Muscle of leg (tissue), 11 donors: Measurements from ENCODE around the gene SHTN1. TPM values are rescaled to one million over a fixed set of nuclear protein-coding genes. Genes with fewer than 3 reads are reported as not detected.

Source experiments
- DNase-seq: peaks from one replicate; pipeline ENCODE4 v3.0.0; 2013
- H3K27ac ChIP-seq: one replicate; pipeline ENCODE4 v1.5.1; 2013; ENCODE audit warnings: mild to moderate bottlenecking, low read length, control low read depth
- H3K27me3 ChIP-seq: one replicate; pipeline ENCODE4 v1.6.1; 2013; ENCODE audit warnings: low read length; ENCODE audit not compliant: control insufficient read depth, insufficient read depth
- H3K36me3 ChIP-seq: one replicate; pipeline ENCODE4 v1.6.1; 2013; ENCODE audit warnings: low read length; ENCODE audit not compliant: control insufficient read depth, insufficient read depth
- H3K4me1 ChIP-seq: one replicate; pipeline ENCODE4 v1.6.1; 2013; ENCODE audit warnings: low read length; ENCODE audit not compliant: control insufficient read depth, insufficient read depth
- H3K4me3 ChIP-seq: one replicate; pipeline ENCODE4 v1.5.1; 2013; ENCODE audit warnings: low read length, control low read depth
- H3K9me3 ChIP-seq: replicated peaks from 2 replicates; pipeline ENCODE4 v1.6.1; 2013; ENCODE audit warnings: low read depth, low read length; ENCODE audit not compliant: control insufficient read depth
- WGBS: methylation state at CpG from one replicate; pipeline ENCODE4 v1.1.5; 2013; ENCODE audit warnings: missing lambda C conversion rate; ENCODE audit not compliant: insufficient coverage; 5-methylcytosine and 5-hydroxymethylcytosine counted together
- polyA plus RNA-seq, 8 donors: library from polyadenylated mRNA; unstranded; fragments of 120-200 nt; gene quantifications; one replicate each; pipeline versions ENCODE4 v1.2.1 to v1.2.3, GENCODE V29; 2013; ENCODE audit warnings: inconsistent platforms in 1 of 8, low replicate concordance in 1 of 8; ENCODE audit not compliant: insufficient read length in 8 of 8, insufficient read depth in 1 of 8
- total RNA-seq: library from RNA; stranded (reverse); fragments of 120-200 nt; gene quantifications from one replicate; pipeline ENCODE4 v1.2.4, GENCODE V29; 2013

The SHTN1 gene
- total and polyA plus RNA-seq, 9 donors, result 3.3 to 8.7 (median 5.2) TPM

DNA sequence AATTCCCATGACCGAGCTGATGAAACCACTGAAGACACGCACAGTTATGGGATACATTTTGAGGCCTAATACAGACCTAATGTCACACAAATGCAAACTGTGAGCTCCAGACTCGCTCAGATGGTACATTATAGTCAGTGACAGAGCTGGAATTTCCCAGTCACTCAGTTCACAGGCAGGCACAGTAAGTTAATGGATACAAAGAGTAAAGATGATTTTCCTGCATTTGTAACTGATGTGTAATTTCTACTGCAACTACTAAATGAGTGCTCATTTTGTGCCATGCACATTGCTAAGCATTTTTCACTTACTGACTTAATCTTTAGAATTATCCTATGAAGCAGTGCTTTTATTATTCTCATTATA, 99.2 kb downstream of the SHTN1 start:
- Histone ChIP-seq H3K27ac (no peak overlapping the region), H3K27me3 (no peaks in the 10 kb centered on the region), H3K4me1 (no peaks in the 10 kb centered on the region), H3K4me3 (no peak overlapping the region), H3K36me3 (no peaks in the 10 kb centered on the region), H3K9me3 (no peaks in the 10 kb centered on the region)
- WGBS, result 100% methylated on average over 2 of the region's 3 CpGs
- DNase-seq, result no peak

DNA sequence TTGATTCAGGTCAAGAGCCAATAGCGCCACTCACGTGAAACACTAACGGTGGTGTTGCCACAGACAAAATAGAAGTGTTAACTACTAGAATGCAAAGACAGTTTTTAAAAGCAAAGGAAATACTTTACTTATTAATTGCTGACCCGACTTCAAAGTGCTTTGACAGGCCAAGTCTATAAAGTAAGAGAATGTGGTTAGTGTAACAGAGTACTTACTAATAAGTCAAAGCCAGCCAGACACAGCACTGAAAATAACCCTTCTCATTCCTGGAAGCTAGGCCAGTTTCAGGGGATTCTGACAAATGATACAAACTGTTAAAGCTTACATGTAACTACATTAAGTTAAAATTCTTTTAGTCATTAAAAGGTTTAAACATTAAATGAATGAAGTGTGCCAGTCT, 105.4 kb downstream of the SHTN1 start:
- WGBS, result 92% methylated on average over 2 of the region's 4 CpGs

DNA sequence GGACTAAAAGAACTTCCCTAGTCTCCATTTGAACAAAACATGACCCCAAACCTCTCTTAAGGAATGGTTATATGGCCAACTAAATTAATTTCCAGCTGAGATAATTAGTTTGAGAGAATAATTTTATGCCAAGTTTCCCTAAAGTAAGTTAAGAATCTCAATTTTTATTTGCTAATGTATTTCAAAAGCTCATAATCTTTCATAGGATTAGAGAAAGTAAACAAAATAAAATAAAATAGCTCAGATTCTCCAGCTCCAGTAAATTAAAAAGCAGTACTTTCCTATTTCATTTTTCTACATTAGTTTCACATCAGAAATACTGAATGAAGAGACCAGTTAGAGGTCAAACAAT, 111.3 kb downstream of the SHTN1 start:
- H3K4me3 ChIP-seq, result no peak overlapping the region
- H3K36me3 ChIP-seq, result no peaks in the 10 kb centered on the region
- H3K27ac ChIP-seq, result no peak overlapping the region
- no peak for DNase-seq
- H3K27me3 ChIP-seq, result peaks cover 5% of the 10 kb centered on the region
- H3K4me1 ChIP-seq, result peaks cover 7% of the 10 kb centered on the region
- H3K9me3 ChIP-seq, result no peaks in the 10 kb centered on the region

More for the DNA sequence above, 105.4 kb downstream of the SHTN1 start:
- Histone ChIP-seq H3K4me1 (no peaks in the 10 kb centered on the region), H3K36me3 (no peaks in the 10 kb centered on the region), H3K27me3 (no peaks in the 10 kb centered on the region), H3K27ac (no peak overlapping the region), H3K9me3 (no peaks in the 10 kb centered on the region), H3K4me3 (no peak overlapping the region)
- no peak for DNase-seq

DNA sequence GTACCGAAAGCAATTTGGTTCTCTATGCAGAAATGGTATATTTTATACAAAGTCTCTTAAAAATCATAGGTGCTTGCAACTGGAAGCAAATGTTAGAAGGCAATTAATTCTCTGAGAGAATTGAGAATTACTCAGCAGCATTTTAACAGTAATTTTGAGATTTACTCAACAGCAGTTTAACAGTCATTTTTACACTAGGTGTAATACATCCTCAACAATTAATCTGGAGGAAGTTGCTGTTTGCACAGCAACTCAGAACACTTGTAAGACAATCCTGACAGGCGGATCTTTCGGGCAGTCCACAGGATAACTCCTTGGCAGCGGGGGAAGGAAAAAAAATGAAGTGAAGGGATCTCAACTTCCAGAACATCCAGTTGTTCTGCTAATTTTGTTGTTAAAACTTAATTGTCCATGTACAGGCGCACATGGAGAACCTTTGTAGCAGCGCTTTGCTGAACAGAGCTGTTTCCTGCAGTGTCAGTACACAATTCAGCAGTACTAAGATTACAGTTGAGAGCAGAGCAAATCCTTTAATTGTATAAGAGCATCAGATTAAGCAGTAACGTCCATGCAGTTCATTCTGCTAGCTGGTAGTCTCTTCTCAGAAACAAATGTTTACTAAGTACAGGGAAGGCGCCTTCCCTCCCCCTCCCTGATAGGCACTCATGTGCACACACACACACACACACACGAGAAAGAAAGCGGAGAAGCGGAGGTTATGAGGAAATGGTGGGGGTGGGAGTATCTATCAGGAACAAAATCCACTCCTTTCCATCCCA, 111.9 kb downstream of the SHTN1 start:
- no peaks in the 10 kb centered on the region for H3K36me3 ChIP-seq
- H3K27ac ChIP-seq, result no peak overlapping the region
- WGBS, result 70% methylated on average over 4 of the region's 11 CpGs
- H3K9me3 ChIP-seq, result no peaks in the 10 kb centered on the region
- peaks cover 5% of the 10 kb centered on the region for H3K27me3 ChIP-seq
- no peak for DNase-seq
- H3K4me1 ChIP-seq, result peaks cover 11% of the 10 kb centered on the region
- H3K4me3 ChIP-seq, result no peak overlapping the region

DNA sequence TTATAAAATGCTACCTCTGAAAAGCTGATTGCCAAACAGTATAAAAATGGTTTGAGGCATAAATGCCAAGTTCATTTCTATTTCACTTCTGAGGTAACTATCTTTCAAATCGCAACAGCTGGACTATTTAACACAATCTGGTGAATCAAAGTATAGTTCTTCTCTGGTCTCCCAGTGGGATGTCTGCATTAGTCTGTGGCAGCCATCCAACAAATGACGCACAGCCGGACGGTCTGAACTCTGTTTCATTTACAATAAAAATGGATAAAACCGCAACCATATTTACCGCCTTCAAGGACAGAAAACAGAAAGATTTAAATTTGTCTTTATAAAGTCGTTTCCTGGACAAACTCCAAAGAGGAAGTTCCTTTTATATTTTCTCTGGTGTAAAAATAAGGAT, 113.8 kb downstream of the SHTN1 start:
- DNase-seq, result peak; percentile 92
- Histone ChIP-seq H3K4me1 (peaks cover 18% of the 10 kb centered on the region), H3K27ac (no peak overlapping the region), H3K27me3 (peaks cover 5% of the 10 kb centered on the region), H3K9me3 (no peaks in the 10 kb centered on the region), H3K4me3 (no peak overlapping the region), H3K36me3 (no peaks in the 10 kb centered on the region)
- WGBS, result no CpG with 5 or more reads among the region's 7 CpGs

DNA sequence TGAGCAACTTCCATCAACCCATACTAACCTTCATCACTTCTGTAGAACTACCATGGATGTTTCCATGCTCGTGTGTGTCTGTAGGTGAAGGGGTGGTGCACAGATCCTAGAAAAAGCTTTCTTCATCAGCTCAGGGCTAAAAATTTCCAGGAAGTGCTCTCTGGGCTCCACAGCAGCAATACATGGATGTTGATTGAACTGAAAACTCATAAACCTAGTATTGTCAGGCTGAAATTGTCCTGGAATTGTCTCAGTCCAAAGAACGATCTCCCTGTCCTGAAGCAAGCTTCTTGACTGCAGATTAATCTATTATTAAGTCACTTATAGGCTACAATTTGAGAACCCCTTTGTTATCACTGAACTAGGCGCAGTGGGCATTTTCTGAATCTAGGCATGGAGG, 115.9 kb downstream of the SHTN1 start:
- WGBS, result 100% methylated on average over 1 of the region's 3 CpGs
- Histone ChIP-seq H3K36me3 (no peaks in the 10 kb centered on the region), H3K27me3 (peaks cover 5% of the 10 kb centered on the region), H3K4me1 (peaks cover 18% of the 10 kb centered on the region), H3K27ac (no peak overlapping the region), H3K4me3 (no peak overlapping the region), H3K9me3 (no peaks in the 10 kb centered on the region)
- no peak for DNase-seq

DNA sequence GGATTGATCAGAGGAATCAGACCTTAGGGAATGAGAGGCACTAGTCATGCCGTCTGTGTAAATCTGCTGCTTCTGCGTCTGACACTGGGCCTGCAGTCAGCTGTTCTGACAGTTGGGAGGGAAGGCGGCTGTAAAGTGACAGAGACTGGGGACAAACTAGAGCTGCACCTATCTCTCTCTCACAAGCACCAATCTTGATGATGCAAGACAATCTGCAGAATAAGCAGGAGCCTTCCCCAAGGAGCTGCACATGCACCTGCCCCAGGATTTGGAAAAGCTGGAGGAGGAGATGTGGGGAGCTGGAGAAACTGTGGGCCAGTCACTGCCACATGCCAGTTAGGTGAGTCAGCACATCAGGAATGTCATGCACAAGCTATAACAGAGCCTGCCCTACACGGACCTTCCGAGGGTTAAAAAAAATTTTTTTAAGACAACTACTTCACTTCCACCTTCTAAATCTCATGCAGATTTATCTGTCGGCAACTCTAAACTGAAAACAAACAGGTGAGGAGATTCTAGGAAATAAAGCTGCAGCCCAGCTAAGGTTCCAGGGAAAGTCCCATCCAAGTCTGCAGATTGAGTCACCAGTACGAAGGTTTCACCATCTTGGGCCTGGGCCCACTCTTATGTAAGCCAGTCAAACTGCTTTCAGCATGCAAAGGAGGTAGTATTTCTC, 116.5 kb downstream of the SHTN1 start:
- Histone ChIP-seq H3K4me1 (peaks cover 18% of the 10 kb centered on the region), H3K27me3 (peaks cover 5% of the 10 kb centered on the region), H3K4me3 (no peak overlapping the region), H3K9me3 (no peaks in the 10 kb centered on the region), H3K36me3 (no peaks in the 10 kb centered on the region), H3K27ac (no peak overlapping the region)
- WGBS, result 29% methylated on average over 1 of the region's 7 CpGs
- DNase-seq, result no peak

DNA sequence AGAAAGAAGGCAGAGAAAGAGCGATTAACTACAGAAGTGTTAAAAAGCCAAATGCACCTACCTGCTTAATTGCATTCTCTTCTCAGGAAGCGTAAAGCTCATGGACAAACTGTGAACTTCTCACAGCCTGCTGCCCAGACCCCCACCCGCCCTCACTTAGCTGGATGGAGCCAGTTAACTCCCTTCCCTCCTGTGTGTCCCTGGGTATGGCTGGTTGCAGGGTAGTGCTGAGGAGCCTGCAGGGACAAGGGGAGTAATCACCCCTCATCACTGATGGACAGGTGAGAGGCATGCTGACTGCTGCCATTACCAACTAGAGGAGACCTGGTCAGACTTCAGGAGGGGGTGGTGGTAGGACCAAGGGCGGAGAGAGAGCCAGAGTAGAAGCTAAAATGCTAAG, 118.2 kb downstream of the SHTN1 start:
- H3K4me1 ChIP-seq, result peaks cover 15% of the 10 kb centered on the region
- peaks cover 5% of the 10 kb centered on the region for H3K27me3 ChIP-seq
- WGBS, result no CpG with 5 or more reads among the region's 4 CpGs
- H3K9me3 ChIP-seq, result no peaks in the 10 kb centered on the region
- H3K36me3 ChIP-seq, result no peaks in the 10 kb centered on the region
- H3K27ac ChIP-seq, result no peak overlapping the region
- DNase-seq, result no peak
- no peak overlapping the region for H3K4me3 ChIP-seq

DNA sequence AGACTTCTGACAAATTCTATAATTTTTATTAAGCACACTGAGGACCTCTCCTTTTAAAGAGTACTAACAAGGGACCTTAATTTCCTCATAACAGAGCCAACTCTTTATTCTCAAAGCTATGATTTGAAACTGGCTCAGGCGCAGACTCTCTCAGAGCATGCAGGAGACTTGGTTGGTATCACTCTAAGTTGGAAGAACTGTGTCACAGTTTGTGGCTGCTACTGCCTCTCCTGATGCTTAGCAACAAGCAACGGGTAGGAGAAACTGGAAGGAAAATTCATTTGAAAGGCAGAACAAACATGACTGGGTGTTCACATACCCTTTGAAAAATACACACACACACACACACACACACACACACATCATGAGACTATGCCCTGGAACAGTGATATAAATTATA, 122.3 kb downstream of the SHTN1 start:
- Histone ChIP-seq H3K27me3 (no peaks in the 10 kb centered on the region), H3K4me1 (peaks cover 3% of the 10 kb centered on the region), H3K27ac (no peak overlapping the region), H3K9me3 (no peaks in the 10 kb centered on the region), H3K36me3 (no peaks in the 10 kb centered on the region), H3K4me3 (no peak overlapping the region)
- WGBS, result no CpG with 5 or more reads among the region's 2 CpGs
- DNase-seq, result no peak

DNA sequence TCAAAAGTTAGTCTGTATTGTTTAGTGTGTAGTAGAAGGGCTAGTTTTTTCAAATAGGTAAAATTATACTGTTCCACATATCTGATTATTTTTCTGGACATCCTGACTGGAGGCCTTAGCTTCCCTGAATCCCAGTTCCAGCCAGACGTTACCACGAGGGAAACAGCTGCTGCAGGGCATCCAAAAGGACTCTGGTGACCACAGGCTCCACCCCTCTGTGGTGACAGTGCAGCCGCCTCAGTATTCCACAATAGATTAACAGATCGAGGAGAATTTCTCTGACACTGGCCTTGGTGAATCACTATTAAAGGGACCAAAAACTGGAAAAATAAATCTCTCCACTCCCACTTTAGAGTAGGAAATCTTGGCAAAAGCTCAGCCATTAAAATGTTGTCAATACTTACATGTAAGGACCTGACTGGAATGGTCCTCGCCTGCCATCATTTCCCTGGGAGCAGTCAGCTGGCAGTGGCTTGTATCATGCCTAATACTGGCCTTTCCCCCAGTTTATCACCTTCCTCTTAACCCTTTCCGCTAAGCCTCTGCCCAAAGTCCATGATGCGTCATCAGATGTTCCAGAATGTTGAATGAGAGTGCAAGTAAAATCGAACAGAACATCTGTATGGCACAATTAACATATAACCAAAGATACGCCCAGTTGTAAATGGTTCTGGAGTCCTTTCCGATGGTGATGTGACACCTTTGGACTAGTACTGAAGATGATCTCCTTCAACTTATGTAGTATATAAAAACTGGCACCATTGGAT, 124.1 kb downstream of the SHTN1 start:
- Histone ChIP-seq H3K27ac (no peak overlapping the region), H3K27me3 (no peaks in the 10 kb centered on the region), H3K4me3 (no peak overlapping the region), H3K9me3 (no peaks in the 10 kb centered on the region), H3K4me1 (no peaks in the 10 kb centered on the region), H3K36me3 (no peaks in the 10 kb centered on the region)
- peak; percentile 38 for DNase-seq
- 26% methylated on average over 3 of the region's 10 CpGs for WGBS
